B cell (primary cell): Measurements from ENCODE around the gene TLNRD1. TPM values are rescaled to one million over a fixed set of nuclear protein-coding genes. Genes with fewer than 3 reads are reported as not detected.

Experiments
- ATAC-seq: fragments of 200-7000 bp; cut with Tn5 transposase; one replicate; pipeline ENCODE4 v1.10.0; 2021; ENCODE audit warnings: low read depth, mild to moderate bottlenecking, moderate number of reproducible peaks, moderate library complexity
- CTCF ChIA-PET: fragments of 350-600 bp; sonication (Branson Sonifier 250); formaldehyde crosslinking; loops from one replicate; lab custom pipeline; 2021; ENCODE audit warnings: antibody characterized with exemption, inconsistent platforms; lab: Charles Lee
- POLR2A ChIA-PET: fragments of 350-600 bp; sonication (Branson Sonifier 250); formaldehyde crosslinking; loops from one replicate; lab custom pipeline; 2021; ENCODE audit warnings: antibody characterized with exemption; lab: Charles Lee
- DNase-seq: peaks from one replicate; pipeline ENCODE4 v3.0.0; 2013
- H2AFZ ChIP-seq: 2 replicates; pipeline ENCODE4 v1.6.1; 2012; ENCODE audit warnings: mild to moderate bottlenecking, low read depth, low read length; ENCODE audit not compliant: insufficient read depth, poor library complexity, severe bottlenecking
- H3K27ac ChIP-seq, 2 donors: 1 replicate in 1 of 2; 2 replicates in 1 of 2; pipeline ENCODE4 v1.5.1; 2012 to 2013; ENCODE audit warnings: low read length in 2 of 2, mild to moderate bottlenecking in 2 of 2, moderate library complexity in 1 of 2
- H3K27me3 ChIP-seq, 4 experiments: fragments of 200-600 bp in 1 of 4; sonication (generic) in 1 of 4; replicated peaks in 1 of 4; 1 replicate in 2 of 4; 2 replicates in 2 of 4; pipeline versions ENCODE4 v1.6.1 to v1.7.0; 2013 to 2016; ENCODE audit warnings: low read length in 3 of 4, mild to moderate bottlenecking in 2 of 4, mixed read lengths in 1 of 4, moderate library complexity in 1 of 4; ENCODE audit not compliant: insufficient read depth in 4 of 4, control insufficient read depth in 3 of 4; ENCODE audit errors: control extremely low read depth in 1 of 4
- H3K36me3 ChIP-seq, 2 experiments: replicated peaks in 1 of 2; 1 replicate in 1 of 2; 2 replicates in 1 of 2; pipeline versions ENCODE4 v1.6.1 to v1.7.1; 2013; ENCODE audit warnings: low read length in 1 of 2; ENCODE audit not compliant: insufficient read depth in 2 of 2, control insufficient read depth in 1 of 2; ENCODE audit errors: control extremely low read depth in 1 of 2, extremely low read depth in 1 of 2
- H3K4me1 ChIP-seq, 2 donors: fragments of 200-600 bp in 1 of 2; sonication (generic) in 1 of 2; 1 replicate in 1 of 2; 2 replicates in 1 of 2; pipeline versions ENCODE4 v1.5.1 to v1.6.1; 2013 to 2017; ENCODE audit warnings: low read length in 2 of 2; ENCODE audit not compliant: control insufficient read depth in 2 of 2, insufficient read depth in 2 of 2
- H3K4me2 ChIP-seq: replicated peaks from 2 replicates; pipeline ENCODE3; 2012; ENCODE audit warnings: mild to moderate bottlenecking, low read depth, low read length; ENCODE audit not compliant: poor library complexity, severe bottlenecking
- H3K4me3 ChIP-seq, 5 experiments: fragments of 200-600 bp in 1 of 5; sonication (generic) in 1 of 5; 1 replicate in 3 of 5; 2 replicates in 2 of 5; pipeline versions ENCODE4 v1.5.1 to v1.7.0; 2011 to 2016; ENCODE audit warnings: low read length in 4 of 5, mild to moderate bottlenecking in 4 of 5, low read depth in 2 of 5, control low read depth in 1 of 5, moderate library complexity in 1 of 5; ENCODE audit not compliant: insufficient read depth in 1 of 5; ENCODE audit errors: control extremely low read depth in 1 of 5, extremely low read depth in 1 of 5
- H3K79me2 ChIP-seq: fragments of 200-600 bp; sonication (generic); one replicate; pipeline ENCODE4 v1.6.0; 2016; ENCODE audit warnings: low read length; ENCODE audit not compliant: control insufficient read depth, insufficient read depth
- H3K9ac ChIP-seq: fragments of 200-600 bp; sonication (generic); 2 replicates; pipeline ENCODE4 v1.6.1; 2017; ENCODE audit warnings: mild to moderate bottlenecking, low read length, moderate library complexity
- H3K9me3 ChIP-seq, 3 donors: one replicate each; pipeline versions ENCODE4 v1.6.1 to v1.7.1; 2013; ENCODE audit warnings: low read length in 2 of 3; ENCODE audit not compliant: control insufficient read depth in 2 of 3, insufficient read depth in 1 of 3; ENCODE audit errors: control extremely low read depth in 1 of 3
- H4K20me1 ChIP-seq: 2 replicates; pipeline ENCODE4 v1.6.0; 2012; ENCODE audit warnings: mild to moderate bottlenecking, low read length; ENCODE audit not compliant: insufficient read depth, control insufficient read depth, poor library complexity, severe bottlenecking
- H3K27ac Mint-ChIP-seq: one replicate; pipeline ENCODE4 v1.8.0; 2021; ENCODE audit warnings: mixed read lengths
- H3K27me3 Mint-ChIP-seq: one replicate; pipeline ENCODE4 v1.8.0; 2021; ENCODE audit warnings: mixed read lengths
- H3K4me1 Mint-ChIP-seq: one replicate; pipeline ENCODE4 v1.8.0; 2021; ENCODE audit warnings: mixed read lengths
- H3K4me3 Mint-ChIP-seq: one replicate; pipeline ENCODE4 v1.8.0; 2021; ENCODE audit warnings: mixed read lengths
- H3K9me3 Mint-ChIP-seq: one replicate; pipeline ENCODE4 v1.8.0; 2022; ENCODE audit warnings: mixed read lengths; ENCODE audit not compliant: insufficient read depth
- CTCF ChIP-seq: fragments of 200-600 bp; IDR thresholded peaks from one replicate; pipeline ENCODE4 v1.8.0; 2022; ENCODE audit warnings: antibody characterized with exemption, mild to moderate bottlenecking
- EZH2 ChIP-seq: IDR thresholded peaks from 2 replicates; pipeline ENCODE4 v1.6.1; 2012; ENCODE audit warnings: borderline replicate concordance, low read depth, mild to moderate bottlenecking, moderate library complexity, low read length; ENCODE audit not compliant: insufficient read depth, poor library complexity, severe bottlenecking
- WGBS: methylation state at CpG from one replicate; pipeline ENCODE4 v1.1.5; 2013; ENCODE audit warnings: missing lambda C conversion rate; ENCODE audit not compliant: insufficient coverage; 5-methylcytosine and 5-hydroxymethylcytosine counted together
- intact Hi-C: fragments of 100-400 bp; cut with micrococcal nuclease; formaldehyde crosslinking; loops from one replicate; pipeline ENCODE4 v1.10.0; 2022
- polyA plus RNA-seq: library from polyadenylated mRNA; depleted of rRNA; stranded (reverse); fragments of >200 nt; gene quantifications from 2 replicates; pipeline ENCODE4 v1.2.3, GENCODE V29; 2012
- total RNA-seq, 2 donors: library from RNA; stranded (reverse); fragments of 120-200 nt in 1 of 2; gene quantifications; 1 replicate in 1 of 2; 2 replicates in 1 of 2; pipeline versions ENCODE4 v1.2.3 to v1.2.4, GENCODE V29; 2013 to 2022

The TLNRD1 gene
- total and polyA plus RNA-seq, 2 donors (not counting 1 experiment from before 2014, with no cell fraction given) = 11.4 to 26.7 TPM

GRCh38 chr15:80971143-80971542, 29.6 kb upstream of the TLNRD1 start:
- Histone ChIP-seq H3K4me1 (no peaks in the 10 kb centered on the region), H3K36me3 (peaks cover 0 to 20% of the 10 kb centered on the region in 2 experiments), H3K4me3 (no peak overlapping the region), H3K9me3 (no peaks in the 10 kb centered on the region), H3K4me2 (no peak overlapping the region), H2AFZ (no peak overlapping the region), H3K79me2 (peaks cover 34% of the 10 kb centered on the region), H3K27me3 (no peaks in the 10 kb centered on the region), H4K20me1 (peaks cover 25% of the 10 kb centered on the region), H3K27ac (no peak overlapping the region), H3K9ac (no peak overlapping the region)
- 93% methylated on average over 2 of the region's 2 CpGs for WGBS
- POLR2A ChIA-PET = no interaction called here
- no peak overlapping the region for H3K27ac Mint-ChIP-seq
- no peaks in the 10 kb centered on the region for H3K9me3 Mint-ChIP-seq
- DNase-seq = no peak
- peaks cover 7% of the 10 kb centered on the region for H3K4me1 Mint-ChIP-seq
- H3K27me3 Mint-ChIP-seq = no peaks in the 10 kb centered on the region
- no peak for ATAC-seq
- intact Hi-C loops = loop anchor here (5.0 kb wide), 1 partner anchor 194 kb away; the partner anchor contains the start of gene CEMIP
- TF ChIP-seq EZH2 = no peak
- TF ChIP-seq CTCF = no peak
- CTCF ChIA-PET = interaction anchor here (1.2 to 7.2 kb wide), 7 partner anchors 23 to 522 kb away, joined by 3 to 102 read pairs (median 8); no protein-coding TSS in a partner anchor
- no peak overlapping the region for H3K4me3 Mint-ChIP-seq

- H3K27me3 ChIP-seq = no peaks in the 10 kb centered on the region
- peaks cover 36% of the 10 kb centered on the region for H4K20me1 ChIP-seq
- Mint-ChIP-seq H3K27ac (no peak overlapping the region), H3K4me3 (no peak overlapping the region), H3K27me3 (no peaks in the 10 kb centered on the region), H3K9me3 (no peaks in the 10 kb centered on the region), H3K4me1 (peaks cover 14% of the 10 kb centered on the region)
- no peak overlapping the region for H3K4me2 ChIP-seq
- ATAC-seq = no peak
- peaks cover 0 to 23% of the 10 kb centered on the region in 2 experiments for H3K36me3 ChIP-seq
- no peak overlapping the region for H3K27ac ChIP-seq
- 100% methylated on average over 2 of the region's 3 CpGs for WGBS
- no peak overlapping the region for H3K4me3 ChIP-seq
- POLR2A ChIA-PET = no interaction called here
- H3K4me1 ChIP-seq = peaks cover under 1 to 2% of the 10 kb centered on the region in 2 donors
- DNase-seq = no peak
- H3K79me2 ChIP-seq = peaks cover 44% of the 10 kb centered on the region
- no peak overlapping the region for H2AFZ ChIP-seq
- H3K9ac ChIP-seq = no peak overlapping the region
- intact Hi-C loops = loop anchor here (5.0 kb wide), 1 partner anchor 195 kb away; the partner anchor contains the start of gene CEMIP
- TF ChIP-seq EZH2 = no peak
- TF ChIP-seq CTCF = no peak
- CTCF ChIA-PET = interaction anchor here (1.2 to 7.2 kb wide), 2 partner anchors 24 to 516 kb away, joined by 3 to 102 read pairs; no protein-coding TSS in a partner anchor
- no peaks in the 10 kb centered on the region for H3K9me3 ChIP-seq
Measured at GRCh38 chr15:80972276-80972675, 28.4 kb upstream of the TLNRD1 start.
